C4-2B (cell line): ENCODE results near the gene HOXA1.
A peak's percentile ranks its signal among the peaks of the same experiment; 100 is the strongest.

ENCODE experiments used
- H3K27ac ChIP-seq: fragments of 450-650 bp; 2 replicates; pipeline ENCODE4 v1.5.1; 2017
- CTCF ChIP-seq: fragments of 450-650 bp; conservative IDR thresholded peaks from 2 replicates; pipeline ENCODE4 v1.5.1; 2017; ENCODE audit warnings: mild to moderate bottlenecking
- ZFX ChIP-seq: fragments of 450-650 bp; IDR thresholded peaks from 2 replicates; pipeline ENCODE4 v1.6.1; 2017

Gene HOXA1

DNA sequence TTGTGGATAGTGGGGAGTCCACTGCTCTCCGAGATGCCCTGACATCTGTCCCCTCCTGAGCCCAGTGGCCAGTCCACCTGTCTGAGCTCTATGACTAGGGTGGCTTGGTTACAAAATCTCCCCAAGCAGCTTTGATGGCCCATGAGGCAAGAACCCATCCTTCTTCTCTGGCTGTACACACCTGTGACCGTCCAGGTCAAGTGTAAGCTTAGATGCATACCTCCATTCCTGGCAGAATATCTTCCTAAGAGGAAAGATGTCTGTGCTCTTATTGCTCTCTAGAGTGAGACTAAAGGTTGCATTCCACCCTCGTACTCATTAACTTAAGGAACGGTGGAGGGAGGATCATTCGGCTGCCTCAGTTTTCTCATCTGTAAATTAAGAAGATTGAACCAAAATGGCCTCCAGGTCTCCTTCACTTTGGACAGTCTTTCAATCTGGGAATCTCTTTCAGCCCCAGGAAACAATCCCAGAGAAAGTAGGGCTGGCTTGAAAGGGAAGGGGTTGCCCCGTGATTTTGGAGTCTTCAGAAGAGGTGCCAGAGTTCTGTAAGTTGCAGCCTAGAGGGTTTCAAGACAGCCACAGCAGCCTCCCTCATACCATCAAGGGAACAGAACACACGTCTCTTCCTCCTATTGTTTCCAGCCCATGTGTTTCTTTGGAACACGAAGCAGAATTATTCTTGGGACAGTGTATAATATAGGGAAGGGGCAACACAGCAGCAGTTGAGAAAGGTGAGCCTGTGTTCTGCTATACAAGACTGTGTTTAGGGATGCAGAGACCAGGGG, 29.3 kb upstream of the HOXA1 start:
- no peak for TF ChIP-seq ZFX
- TF ChIP-seq CTCF, result no peak
- H3K27ac ChIP-seq, result no peak overlapping the region

DNA sequence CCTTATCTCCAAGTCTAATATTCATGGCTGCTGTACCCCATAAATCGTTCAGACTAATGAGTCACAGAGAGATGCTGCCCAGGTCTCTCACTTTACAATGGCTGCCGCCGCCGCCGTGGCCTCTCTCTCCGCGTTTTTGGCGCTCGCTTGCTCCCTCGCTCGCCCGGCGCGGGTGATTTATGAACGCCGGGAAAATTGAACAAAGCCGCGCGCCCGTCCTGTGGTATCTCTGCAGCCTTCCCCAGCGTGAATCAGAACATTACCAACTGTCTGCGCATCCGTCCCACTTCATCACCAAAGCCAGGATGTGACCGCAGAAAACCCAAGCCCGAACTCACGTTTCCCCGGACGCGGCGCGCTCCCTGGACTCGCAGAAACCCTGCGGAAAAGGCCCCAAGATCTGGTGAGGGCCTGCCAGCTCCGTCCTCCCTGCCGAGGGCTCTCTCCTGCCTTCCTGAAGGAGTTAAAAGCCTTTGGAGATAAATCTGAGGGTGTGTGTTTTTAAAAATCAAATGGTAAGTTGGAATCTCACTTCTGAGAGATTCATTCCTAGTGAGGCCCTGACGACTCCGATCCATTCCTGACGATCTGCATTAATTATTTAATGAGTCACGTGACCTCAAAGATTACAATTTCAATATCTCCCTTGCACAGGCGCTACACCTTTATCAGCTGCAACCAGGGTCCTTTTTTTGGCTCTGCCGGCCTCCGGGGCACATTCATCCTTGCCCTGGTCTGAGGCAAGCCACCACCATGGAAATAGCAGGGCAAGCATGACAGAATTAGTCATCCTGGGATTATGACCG, 28.5 kb upstream of the HOXA1 start:
- H3K27ac ChIP-seq, result no peak overlapping the region
- no peak for TF ChIP-seq ZFX
- TF ChIP-seq CTCF, result no peak

GRCh38 chr7:27123477-27124053, 27.8 kb upstream of the HOXA1 start:
- no peak overlapping the region for H3K27ac ChIP-seq
- no peak for TF ChIP-seq ZFX
- no peak for TF ChIP-seq CTCF

GRCh38 chr7:27123007-27123476, 27.2 kb upstream of the HOXA1 start:
- no peak overlapping the region for H3K27ac ChIP-seq
- TF ChIP-seq ZFX (no peak), CTCF (no peak)

GRCh38 chr7:27122077-27122910, 26.5 kb upstream of the HOXA1 start:
- peak overlapping the region; percentile 19; the same call in 1 of the 2 replicates for H3K27ac ChIP-seq
- TF ChIP-seq CTCF (no peak), ZFX (no peak)

GRCh38 chr7:27121684-27122076, 25.9 kb upstream of the HOXA1 start:
- TF ChIP-seq ZFX (no peak), CTCF (no peak)
- peak overlapping the region; percentile 19; the same call in 1 of the 2 replicates for H3K27ac ChIP-seq
